Activated T-cell treated with anti-CD3 and anti-CD28 coated beads, Interleukin-2, amount 50 U/mL, for 24 hours (primary cell): ENCODE data around the gene SNRPD1.
"Not testable (repeated sequence)": the region's sequence is repeated elsewhere in the genome, so short reads cannot be mapped to it uniquely, and the experiment has no call there.

Source experiments
- DNase-seq: peaks from one replicate; pipeline ENCODE4 v3.0.0-alpha.2; 2020
- H3K27ac Mint-ChIP-seq: 2 replicates; pipeline ENCODE4 v1.8.0; 2020; ENCODE audit warnings: mild to moderate bottlenecking, mixed read lengths
- H3K27me3 Mint-ChIP-seq: 2 replicates; pipeline ENCODE4 v1.8.0; 2020; ENCODE audit warnings: mixed read lengths
- H3K36me3 Mint-ChIP-seq: 2 replicates; pipeline ENCODE4 v1.8.0; 2020; ENCODE audit warnings: low read depth, mixed read lengths
- H3K4me1 Mint-ChIP-seq: 2 replicates; pipeline ENCODE4 v1.8.0; 2020; ENCODE audit warnings: low read depth, mixed read lengths
- H3K4me3 Mint-ChIP-seq: 2 replicates; pipeline ENCODE4 v1.8.0; 2020; ENCODE audit warnings: mild to moderate bottlenecking, moderate library complexity, mixed read lengths
- H3K9me3 Mint-ChIP-seq: 2 replicates; pipeline ENCODE4 v1.8.0; 2020; ENCODE audit warnings: mixed read lengths

The SNRPD1 gene

DNA sequence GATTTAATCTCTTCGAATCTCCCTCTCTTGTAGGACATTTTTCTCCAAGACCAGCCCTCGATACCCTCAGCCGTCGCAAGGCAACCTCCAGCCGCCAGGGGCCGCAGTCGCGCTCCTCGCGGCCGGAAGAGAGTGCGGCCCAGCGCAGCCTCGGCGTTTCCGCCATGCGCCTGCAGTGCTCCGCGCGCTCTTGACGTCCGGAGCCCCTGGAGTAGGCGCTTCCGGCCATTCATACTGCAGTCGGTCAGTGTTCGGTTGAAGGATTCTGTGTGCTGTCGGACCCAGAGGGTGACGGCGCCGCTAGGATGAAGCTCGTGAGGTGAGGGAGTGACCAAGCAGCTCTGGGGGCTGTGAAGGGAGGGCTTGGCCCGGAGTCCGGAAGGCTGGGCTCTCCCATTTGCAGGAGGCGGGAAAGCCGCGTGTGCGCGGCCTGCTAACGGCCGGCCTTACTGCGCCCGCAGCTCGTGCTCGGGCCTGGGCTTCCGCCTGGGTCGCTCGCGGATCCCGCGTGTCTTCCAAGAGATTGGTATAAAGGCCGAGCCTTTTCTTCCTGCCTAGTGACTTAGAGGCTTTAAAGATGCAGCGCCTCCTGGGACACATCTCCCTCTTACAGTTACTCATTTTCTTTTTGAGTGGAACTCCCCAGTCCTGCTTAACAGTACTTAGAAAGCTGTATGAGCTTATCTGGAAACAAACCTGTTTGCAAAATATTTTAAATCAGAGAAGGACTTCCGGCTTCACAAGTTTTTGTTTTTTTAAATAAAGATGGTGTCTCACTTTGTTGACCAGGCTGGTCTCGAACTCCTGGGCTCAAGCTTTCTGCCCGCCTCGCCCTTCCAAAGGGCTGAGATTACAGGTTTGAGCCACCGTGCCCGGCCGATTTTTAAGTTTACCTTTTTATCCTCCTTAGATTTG, at the start of gene SNRPD1:
Gene SNRPD1, plus strand, starts transcription at position 190 of the 915 bp plus-strand sequence. Its CDS starts 116 bp downstream, at position 306.
- Mint-ChIP-seq H3K36me3 (peaks cover 52% of the 10 kb centered on the region), H3K4me3 (peak within 1 kb of the TSS; percentile 95), H3K27me3 (no peaks in the 10 kb centered on the region), H3K4me1 (peaks cover 32% of the 10 kb centered on the region), H3K27ac (peak within 1 kb of the TSS; percentile 99), H3K9me3 (no peaks in the 10 kb centered on the region)
- DNase-seq = peak; percentile 96

DNA sequence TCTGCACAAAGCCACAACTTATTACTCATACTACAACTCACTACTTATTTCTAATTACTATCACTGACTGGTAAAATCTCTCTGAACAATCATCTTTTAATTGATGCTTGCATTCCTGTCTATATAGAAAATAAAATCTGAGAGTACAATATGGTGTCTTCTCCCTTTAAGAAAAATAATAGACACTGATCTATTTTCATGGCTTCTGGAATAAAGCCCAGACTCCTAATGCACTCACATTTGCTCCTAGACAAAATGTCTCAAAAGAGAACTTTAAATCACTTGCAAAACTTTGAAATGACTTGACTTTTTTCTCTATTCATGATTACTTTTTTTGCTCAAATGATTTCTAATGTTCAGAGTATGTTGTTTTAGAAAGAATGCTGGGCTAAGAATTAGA, 40.3 kb upstream of the SNRPD1 start:
- Mint-ChIP-seq H3K4me3 (no peak overlapping the region), H3K27ac (no peak overlapping the region), H3K4me1 (peaks cover 3% of the 10 kb centered on the region), H3K36me3 (peaks cover 97% of the 10 kb centered on the region), H3K27me3 (no peaks in the 10 kb centered on the region), H3K9me3 (no peaks in the 10 kb centered on the region)
- DNase-seq = no peak

DNA sequence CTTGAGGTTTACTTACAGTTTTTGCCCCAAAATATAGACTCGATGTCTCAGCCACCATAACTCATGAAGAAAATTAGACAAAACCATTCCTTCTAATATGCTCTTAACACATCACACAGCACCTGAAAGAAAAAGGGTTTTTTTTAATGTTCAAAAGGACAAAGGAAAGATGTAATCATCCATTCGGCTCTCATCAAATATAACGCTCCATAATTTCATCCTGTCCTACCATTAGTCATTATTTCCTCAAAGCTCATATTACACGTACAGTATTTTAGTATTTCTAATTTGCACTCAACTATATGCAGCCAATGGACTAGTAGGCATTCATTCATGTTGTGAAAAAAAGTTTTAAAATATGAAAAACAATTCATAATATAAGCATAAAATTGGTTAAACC, 36.5 kb upstream of the SNRPD1 start:
- Mint-ChIP-seq H3K36me3 (peaks cover 80% of the 10 kb centered on the region), H3K4me3 (no peak overlapping the region), H3K4me1 (peaks cover 8% of the 10 kb centered on the region), H3K9me3 (no peaks in the 10 kb centered on the region), H3K27ac (no peak overlapping the region), H3K27me3 (no peaks in the 10 kb centered on the region)
- DNase-seq = no peak

DNA sequence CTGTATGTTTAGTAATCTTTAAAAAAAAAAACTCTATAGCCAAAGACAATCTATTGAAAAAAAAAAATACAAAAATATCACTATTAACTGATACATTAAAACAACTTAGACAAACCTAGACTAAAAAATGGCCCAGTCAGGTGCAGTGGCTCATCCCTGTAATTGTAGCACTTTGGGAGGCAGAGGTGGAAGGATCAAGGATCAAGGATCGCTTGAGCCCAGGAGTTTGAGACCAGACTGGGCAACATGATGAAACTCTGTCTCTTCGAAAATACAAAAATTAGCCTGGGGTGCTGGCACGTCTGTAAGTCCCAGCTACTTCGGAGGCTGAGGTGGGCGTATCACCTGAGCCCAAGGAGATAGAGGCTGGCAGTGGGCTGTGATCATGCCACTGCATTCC, 27.7 kb upstream of the SNRPD1 start:
- Mint-ChIP-seq H3K27ac (no peak overlapping the region), H3K27me3 (no peaks in the 10 kb centered on the region), H3K36me3 (peaks cover 45% of the 10 kb centered on the region), H3K9me3 (no peaks in the 10 kb centered on the region), H3K4me3 (no peak overlapping the region), H3K4me1 (peaks cover 31% of the 10 kb centered on the region)
- DNase-seq = no peak

DNA sequence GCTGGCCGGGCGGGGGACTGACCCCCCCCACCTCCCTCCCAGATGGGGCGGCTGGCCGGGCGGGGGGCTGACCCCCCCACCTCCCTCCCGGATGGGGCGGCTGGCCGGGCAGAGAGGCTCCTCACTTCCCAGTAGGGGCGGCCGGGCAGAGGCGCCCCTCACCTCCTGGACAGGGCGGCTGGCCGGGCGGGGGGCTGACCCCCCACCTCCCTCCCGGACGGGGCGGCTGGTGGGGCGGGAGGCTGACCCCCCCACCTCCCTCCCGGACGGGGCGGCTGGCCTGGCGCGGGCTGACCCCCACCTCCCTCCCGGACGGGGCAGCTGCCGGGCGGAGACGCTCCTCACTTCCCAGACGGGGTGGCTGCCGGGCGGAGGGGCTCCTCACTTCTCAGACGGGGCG, 19.8 kb upstream of the SNRPD1 start:
- H3K27me3 Mint-ChIP-seq, H3K9me3 Mint-ChIP-seq, DNase-seq, H3K4me3 Mint-ChIP-seq, H3K27ac Mint-ChIP-seq: not testable (repeated sequence)
- Mint-ChIP-seq H3K36me3 (peaks cover 43% of the 10 kb centered on the region), H3K4me1 (peaks cover 33% of the 10 kb centered on the region)

DNA sequence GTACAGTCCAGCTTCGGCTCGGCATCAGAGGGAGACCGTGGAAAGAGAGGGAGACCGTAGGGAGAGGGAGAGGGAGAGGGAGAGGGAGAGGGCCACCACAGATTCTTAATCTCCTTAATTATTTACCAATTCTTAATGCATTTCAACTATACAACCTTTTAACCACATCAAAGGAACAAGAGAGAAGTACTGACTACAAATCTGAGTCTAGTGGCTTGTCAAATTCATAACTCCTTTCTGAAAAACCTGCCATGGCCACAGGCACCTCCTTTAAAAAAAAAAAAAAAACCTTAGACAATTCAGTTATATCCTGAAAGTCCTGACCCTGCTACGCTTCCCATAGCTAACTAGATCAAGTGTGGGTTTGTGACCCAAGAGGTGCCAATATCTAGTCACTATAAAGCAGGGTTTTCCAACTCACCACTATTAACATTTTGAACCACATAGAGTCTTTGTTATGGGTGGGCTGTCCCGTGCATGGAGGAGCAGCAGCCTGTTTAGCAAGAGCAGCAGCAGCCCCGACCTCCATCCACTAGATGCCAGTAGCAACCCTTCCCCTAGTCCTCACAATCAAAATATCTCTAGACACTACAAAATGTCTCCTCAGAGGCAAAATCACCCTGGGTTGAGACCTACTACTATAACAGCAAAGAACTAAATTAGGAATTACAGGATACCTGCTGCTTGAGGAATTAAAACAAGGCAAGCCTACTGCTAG, 18.4 kb upstream of the SNRPD1 start:
- DNase-seq = no peak
- Mint-ChIP-seq H3K36me3 (peaks cover 36% of the 10 kb centered on the region), H3K4me1 (peaks cover 36% of the 10 kb centered on the region), H3K27me3 (no peaks in the 10 kb centered on the region), H3K9me3 (no peaks in the 10 kb centered on the region), H3K27ac (peak overlapping the region; percentile 52), H3K4me3 (no peak overlapping the region)

DNA sequence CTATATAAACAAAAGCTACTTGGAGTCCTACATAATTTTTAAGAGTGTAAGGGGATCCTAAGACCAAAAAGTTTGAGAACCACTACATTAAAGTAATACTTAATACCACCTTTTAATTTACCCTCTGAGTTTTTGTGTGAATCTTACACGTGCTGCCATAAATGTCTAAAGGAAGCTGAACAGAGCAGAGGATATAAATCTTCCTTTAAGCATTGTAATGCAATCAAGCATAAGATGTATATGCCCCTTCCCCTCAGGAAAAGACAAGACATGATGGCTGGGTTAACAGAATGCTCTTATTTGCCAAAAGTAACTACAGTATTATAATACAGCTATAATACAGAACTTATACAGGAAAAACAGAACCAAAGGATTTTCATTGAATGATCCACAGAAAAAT, 14.5 kb upstream of the SNRPD1 start:
- peak overlapping the region; percentile 28 for H3K27ac Mint-ChIP-seq
- peaks cover 35% of the 10 kb centered on the region for H3K36me3 Mint-ChIP-seq
- H3K9me3 Mint-ChIP-seq = no peaks in the 10 kb centered on the region
- DNase-seq = no peak
- H3K27me3 Mint-ChIP-seq = no peaks in the 10 kb centered on the region
- no peak overlapping the region for H3K4me3 Mint-ChIP-seq
- H3K4me1 Mint-ChIP-seq = peaks cover 40% of the 10 kb centered on the region

DNA sequence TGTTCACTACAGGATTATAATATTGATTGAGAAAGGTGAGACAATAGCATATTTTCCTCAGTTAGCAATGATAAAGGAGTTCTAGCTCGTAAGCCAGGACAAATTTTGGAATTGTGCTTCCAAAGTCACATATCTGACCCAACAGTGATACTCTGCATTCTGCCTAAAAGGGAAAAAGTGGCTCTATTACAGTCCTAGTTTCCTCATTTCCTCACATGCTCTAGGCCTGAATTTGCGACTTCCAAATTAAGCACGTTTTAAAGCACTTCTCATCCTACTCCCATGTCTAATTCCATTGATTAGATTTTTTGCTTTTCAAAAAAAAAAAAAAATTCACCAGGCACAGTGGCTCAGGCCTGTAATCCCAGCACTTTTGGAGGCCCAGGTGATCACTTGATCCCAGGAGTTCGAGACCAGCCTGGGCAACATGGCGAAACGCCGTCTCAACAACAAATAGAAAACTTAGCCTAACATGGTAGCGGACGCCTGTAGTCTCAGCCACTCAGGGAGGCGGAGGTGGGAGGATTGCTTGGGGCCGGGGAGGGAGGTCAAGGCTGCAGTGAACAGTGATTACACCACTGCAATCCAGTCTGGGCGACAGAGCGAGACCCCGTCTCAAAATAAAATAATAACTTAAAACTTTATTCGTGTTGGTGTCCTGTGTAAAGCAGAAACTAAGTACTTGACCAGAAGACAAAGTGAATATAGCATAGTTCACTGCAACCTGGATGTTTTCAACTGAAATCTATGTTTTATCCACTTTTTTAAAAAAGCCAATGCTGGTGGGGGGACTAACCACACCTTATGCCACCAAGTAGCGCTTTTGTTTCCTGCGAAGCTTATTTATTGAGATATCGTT, 13.2 kb upstream of the SNRPD1 start:
- Mint-ChIP-seq H3K4me3 (peak overlapping the region; percentile 95), H3K27me3 (no peaks in the 10 kb centered on the region), H3K27ac (peak overlapping the region; percentile 98), H3K4me1 (peaks cover 35% of the 10 kb centered on the region), H3K9me3 (no peaks in the 10 kb centered on the region), H3K36me3 (peaks cover 30% of the 10 kb centered on the region)
- no peak for DNase-seq

DNA sequence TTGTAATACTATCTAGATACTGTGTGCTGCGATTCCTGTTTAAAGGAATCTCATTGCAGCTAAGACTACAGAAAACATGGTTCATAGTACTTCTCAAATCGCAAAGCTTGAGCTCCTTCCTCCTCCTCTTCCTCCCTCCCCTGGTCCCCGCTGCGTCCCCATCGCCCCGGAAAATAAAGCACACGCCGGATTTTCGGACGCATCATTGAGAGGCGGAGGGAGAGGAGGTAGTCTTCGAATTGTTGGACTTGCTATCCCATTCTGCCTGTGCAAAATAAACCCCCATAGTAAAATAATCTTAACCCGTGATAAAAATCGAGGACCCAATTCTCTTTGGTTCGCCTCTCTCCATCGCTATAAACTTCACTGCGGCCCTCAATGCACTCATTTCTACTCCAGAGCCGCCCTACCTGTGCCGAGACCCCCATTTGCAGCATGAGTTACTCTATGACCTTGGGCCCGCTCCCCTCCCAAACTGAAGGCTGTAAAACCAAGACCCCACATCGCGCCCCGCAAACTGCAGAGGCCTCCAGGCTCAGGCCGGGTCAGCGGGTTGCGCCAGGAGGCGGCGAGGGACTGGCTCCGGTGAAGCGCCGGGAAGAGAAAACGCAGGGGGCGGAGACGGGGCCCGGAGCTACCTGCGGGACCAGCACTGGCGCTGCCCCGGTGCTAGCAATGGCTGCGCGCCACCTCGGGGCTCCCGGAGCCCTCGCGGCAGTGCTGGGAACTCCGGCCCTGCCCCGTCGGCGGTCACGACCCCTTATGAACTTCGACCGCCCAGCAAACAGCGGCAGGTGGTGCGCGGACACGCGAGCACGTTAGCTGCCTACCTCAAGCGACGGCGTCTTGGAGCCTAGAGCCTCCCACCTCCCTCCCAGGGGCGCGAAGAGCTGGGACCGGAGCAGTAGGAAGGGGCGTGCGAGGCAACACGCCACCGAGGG, 12.3 kb upstream of the SNRPD1 start:
- peaks cover 33% of the 10 kb centered on the region for H3K4me1 Mint-ChIP-seq
- no peaks in the 10 kb centered on the region for H3K27me3 Mint-ChIP-seq
- peaks cover 23% of the 10 kb centered on the region for H3K36me3 Mint-ChIP-seq
- H3K9me3 Mint-ChIP-seq = no peaks in the 10 kb centered on the region
- DNase-seq = no peak
- H3K27ac Mint-ChIP-seq = peak overlapping the region; percentile 98
- H3K4me3 Mint-ChIP-seq = peak overlapping the region; percentile 95

DNA sequence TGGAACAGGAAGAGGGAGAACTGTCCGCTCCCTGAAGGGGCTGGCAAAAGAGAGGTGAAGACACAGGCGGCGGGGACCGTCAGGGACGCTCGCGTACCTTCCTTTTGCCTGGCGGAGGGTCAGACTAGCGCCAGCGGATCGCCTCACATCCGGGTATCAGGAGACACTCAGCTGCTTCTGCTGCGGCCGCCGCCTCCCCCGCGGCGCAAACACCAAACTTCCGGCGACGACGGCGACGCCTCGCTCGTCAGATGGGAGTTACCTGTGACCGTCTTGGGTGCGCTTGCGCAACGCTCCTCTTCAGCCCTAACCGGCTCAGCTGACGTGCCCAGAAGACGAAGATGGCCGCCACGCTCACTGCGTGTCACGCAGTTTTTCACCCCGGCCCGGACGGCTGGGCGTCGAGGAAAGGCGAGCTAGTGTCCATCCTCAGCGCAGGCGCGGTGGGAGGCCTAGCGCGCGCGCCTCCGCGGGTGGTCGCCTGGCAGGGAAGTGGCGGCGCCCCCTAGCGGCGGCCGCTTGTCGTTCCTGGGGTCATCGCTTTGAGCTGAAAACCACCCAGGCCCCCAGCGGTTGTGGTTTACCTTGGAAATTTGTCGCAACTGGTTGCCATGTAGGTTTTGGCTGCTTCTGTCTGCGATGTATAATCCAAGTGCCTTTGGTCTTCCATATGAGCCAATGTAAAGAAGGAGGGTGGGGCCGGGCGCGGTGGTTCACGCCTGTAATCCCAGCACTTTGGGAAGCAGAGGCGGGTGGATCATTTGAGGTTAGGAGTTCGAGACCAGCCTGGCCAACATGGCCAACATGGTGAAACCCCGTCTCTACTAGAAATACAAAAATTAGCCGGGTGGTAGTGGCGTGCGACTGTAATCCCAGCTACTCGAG, 11.3 kb upstream of the SNRPD1 start, which contains the start of gene ESCO1:
Gene ESCO1, minus strand, starts transcription at position 179 of the 885 bp plus-strand sequence. CDS start 25,861 bp downstream, outside the sequence.
- no peaks in the 10 kb centered on the region for H3K9me3 Mint-ChIP-seq
- peaks cover 37% of the 10 kb centered on the region for H3K4me1 Mint-ChIP-seq
- peaks cover 23% of the 10 kb centered on the region for H3K36me3 Mint-ChIP-seq
- H3K27me3 Mint-ChIP-seq = no peaks in the 10 kb centered on the region
- H3K27ac Mint-ChIP-seq = peak within 1 kb of the TSS; percentile 98
- peak within 1 kb of the TSS; percentile 95 for H3K4me3 Mint-ChIP-seq
- peak; percentile 95 for DNase-seq

DNA sequence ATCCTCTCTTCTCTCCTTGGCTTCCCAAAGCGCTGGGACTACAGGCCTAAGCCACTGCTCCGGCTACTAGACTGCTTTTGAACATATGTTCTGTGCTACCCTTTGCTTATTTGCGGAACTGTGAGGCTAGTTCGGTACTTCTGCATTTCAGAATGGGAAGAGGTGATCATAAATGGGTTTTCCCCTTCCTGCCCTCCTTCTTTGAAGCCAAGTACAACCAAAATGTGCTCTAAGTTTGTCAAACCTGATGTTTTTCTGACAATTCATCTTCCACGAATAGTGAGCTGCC, 9.9 kb upstream of the SNRPD1 start:
- H3K4me1 Mint-ChIP-seq = peaks cover 33% of the 10 kb centered on the region

DNA sequence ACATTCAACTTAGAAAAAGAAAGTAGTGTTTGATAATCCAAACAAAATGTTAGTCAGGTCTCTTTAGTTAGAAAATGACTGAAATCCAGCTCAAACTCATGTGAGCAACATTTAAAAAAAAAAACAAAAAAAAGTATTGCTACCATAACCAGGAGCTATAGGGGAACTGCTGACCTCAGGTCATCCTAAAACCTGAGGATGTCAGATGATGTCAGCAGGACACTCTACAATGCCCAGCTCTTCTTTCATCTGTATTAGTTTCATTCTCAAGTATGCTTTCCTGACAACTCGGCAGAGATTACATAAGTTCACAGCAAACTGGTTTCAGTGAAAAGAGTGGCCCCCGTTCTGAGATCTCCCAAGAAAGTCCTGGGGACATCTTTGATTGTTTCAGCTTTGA, 7.4 kb upstream of the SNRPD1 start:
- peaks cover 17% of the 10 kb centered on the region for H3K4me1 Mint-ChIP-seq
- H3K4me3 Mint-ChIP-seq = no peak overlapping the region
- H3K9me3 Mint-ChIP-seq = no peaks in the 10 kb centered on the region
- H3K36me3 Mint-ChIP-seq = peaks cover 10% of the 10 kb centered on the region
- no peak overlapping the region for H3K27ac Mint-ChIP-seq
- DNase-seq = no peak
- H3K27me3 Mint-ChIP-seq = no peaks in the 10 kb centered on the region

More for the DNA sequence above, 9.9 kb upstream of the SNRPD1 start:
- Mint-ChIP-seq H3K4me3 (no peak overlapping the region), H3K36me3 (peaks cover 17% of the 10 kb centered on the region), H3K27me3 (no peaks in the 10 kb centered on the region), H3K27ac (no peak overlapping the region), H3K9me3 (no peaks in the 10 kb centered on the region)
- DNase-seq = no peak

DNA sequence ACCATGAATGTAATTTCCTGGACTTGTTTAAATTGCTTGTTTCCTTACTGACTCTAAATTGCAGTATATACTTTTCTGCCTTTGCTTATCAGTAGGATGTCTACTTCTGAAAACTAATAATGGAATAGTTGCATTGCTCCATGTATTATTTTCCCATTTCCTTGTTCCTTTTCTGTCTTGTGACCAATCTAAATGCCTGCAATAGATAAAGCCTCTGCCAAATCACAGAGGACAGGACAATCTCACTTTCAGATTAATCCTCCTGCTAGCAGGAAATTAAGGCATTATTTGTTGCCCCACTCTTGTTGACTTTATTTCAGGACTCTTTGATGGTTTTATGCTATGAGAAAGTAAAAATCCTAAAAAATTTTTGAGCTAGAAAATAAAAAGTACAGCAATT, 6.9 kb upstream of the SNRPD1 start:
- Mint-ChIP-seq H3K27me3 (no peaks in the 10 kb centered on the region), H3K27ac (no peak overlapping the region), H3K4me1 (peaks cover 17% of the 10 kb centered on the region), H3K36me3 (peaks cover 4% of the 10 kb centered on the region), H3K9me3 (no peaks in the 10 kb centered on the region), H3K4me3 (no peak overlapping the region)
- DNase-seq = no peak
